ENCODE results near the gene SPZ1. TPM values are rescaled to one million over a fixed set of nuclear protein-coding genes. Genes with fewer than 3 reads are reported as not detected.

Gene SPZ1
- total RNA-seq, 2 experiments from 2014 or later, result not detected

DNA sequence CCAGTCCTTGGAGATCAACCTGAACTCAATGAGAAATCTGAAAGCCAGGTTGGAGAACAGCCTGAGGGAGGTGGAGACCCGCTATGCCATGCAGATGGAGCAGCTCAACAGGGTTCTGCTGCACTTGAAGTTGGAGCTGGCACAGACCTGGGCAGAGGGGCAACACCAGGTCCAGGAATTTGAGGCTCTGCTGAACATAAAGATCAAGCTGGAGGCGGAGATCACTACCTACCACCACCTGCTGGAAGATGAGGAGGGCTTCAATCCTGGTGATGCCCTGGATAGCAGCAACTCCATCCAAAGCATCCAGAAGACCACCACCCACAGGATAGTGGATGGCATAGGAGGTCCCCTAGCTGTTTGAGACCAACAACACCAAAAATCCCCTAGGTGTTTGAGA, 30.5 kb upstream of the SPZ1 start:
- Histone ChIP-seq H3K36me3 (ENCODE audit: insufficient read depth, low read length) (no peaks in the 10 kb centered on the region), H3K9me3 (ENCODE audit: low read length) (no peaks in the 10 kb centered on the region), H3K9me2 (ENCODE audit: insufficient read depth, low read length) (no peaks in the 10 kb centered on the region), H3K4me1 (ENCODE audit: insufficient read depth, low read length, poor library complexity, severe bottlenecking) (no peaks in the 10 kb centered on the region), H2AFZ (ENCODE audit: low read length) (no peak overlapping the region), H3K79me2 (ENCODE audit: insufficient read depth, low read depth, low read length) (no peaks in the 10 kb centered on the region), H3K27ac (ENCODE audit: low read depth, low read length, poor library complexity, severe bottlenecking) (no peak overlapping the region), H3K4me2 (ENCODE audit: low read length) (no peak overlapping the region), H3K4me3 (ENCODE audit: low read depth, low read length, poor library complexity, severe bottlenecking) (no peak overlapping the region), H4K20me1 (ENCODE audit: insufficient read depth, low read length) (no peaks in the 10 kb centered on the region)
- intact Hi-C loops (cut with micrococcal nuclease; ENCODE audit: unreplicated experiment), result no loop called here
- BruUV-seq (replicated peaks), result no TSS peak
- POLR2A ChIA-PET, result interaction anchor here (0.5 kb wide), 1 partner anchor 485 kb away, joined by 3 read pairs; no protein-coding TSS in a partner anchor
- CTCF ChIA-PET (ENCODE audit: unreplicated experiment), result interaction anchor here (0.6 kb wide), 1 partner anchor 15 kb away, joined by 3 read pairs; no protein-coding TSS in a partner anchor
- no peak for DNase-seq (ENCODE audit: low spot score)
- TF ChIP-seq EZH2phosphoT487 (IDR thresholded peaks at IDR 0.05; ENCODE audit: borderline replicate concordance, low read depth, low read length), result no peak
- no peak for TF ChIP-seq CTCF (conservative IDR thresholded peaks at IDR 0.05; ENCODE audit: low read length)

DNA sequence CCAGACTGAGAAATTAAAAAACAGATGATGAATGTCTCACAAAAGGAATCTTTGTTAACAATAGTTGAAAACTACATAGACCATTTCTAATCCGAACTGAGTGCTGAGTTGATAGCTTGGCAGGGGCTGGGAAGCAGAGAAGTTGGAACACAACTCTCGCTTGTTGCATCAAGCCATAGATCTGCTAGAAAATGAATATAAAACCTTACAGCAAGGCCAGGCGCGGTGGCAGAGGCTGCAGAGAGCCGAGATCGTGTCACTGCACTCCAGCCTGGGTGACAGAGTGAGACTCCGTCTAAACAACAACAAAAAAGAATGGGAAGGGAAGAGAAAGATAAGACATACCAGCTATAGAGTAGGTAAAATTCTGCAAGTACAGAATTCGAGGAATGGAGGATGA, 28.0 kb upstream of the SPZ1 start:
- no peaks in the 10 kb centered on the region for H3K4me1 ChIP-seq (ENCODE audit: insufficient read depth, low read length, poor library complexity, severe bottlenecking)
- TF ChIP-seq EZH2phosphoT487 (IDR thresholded peaks at IDR 0.05; ENCODE audit: borderline replicate concordance, low read depth, low read length), result no peak
- no peak for TF ChIP-seq CTCF (conservative IDR thresholded peaks at IDR 0.05; ENCODE audit: low read length)
- intact Hi-C loops (cut with micrococcal nuclease; ENCODE audit: unreplicated experiment), result no loop called here
- no peak overlapping the region for H3K4me3 ChIP-seq (ENCODE audit: low read depth, low read length, poor library complexity, severe bottlenecking)
- no peaks in the 10 kb centered on the region for H3K9me3 ChIP-seq (ENCODE audit: low read length)
- BruUV-seq (replicated peaks), result no TSS peak
- no peaks in the 10 kb centered on the region for H3K9me2 ChIP-seq (ENCODE audit: insufficient read depth, low read length)
- no peaks in the 10 kb centered on the region for H3K79me2 ChIP-seq (ENCODE audit: insufficient read depth, low read depth, low read length)
- CTCF ChIA-PET (ENCODE audit: unreplicated experiment), result no interaction called here
- no peak for DNase-seq (ENCODE audit: low spot score)
- H3K27ac ChIP-seq (ENCODE audit: low read depth, low read length, poor library complexity, severe bottlenecking), result no peak overlapping the region
- no peaks in the 10 kb centered on the region for H4K20me1 ChIP-seq (ENCODE audit: insufficient read depth, low read length)
- POLR2A ChIA-PET, result interaction anchor here (0.6 kb wide), 1 partner anchor 23 kb away, joined by 3 read pairs; no protein-coding TSS in a partner anchor
- no peak overlapping the region for H3K4me2 ChIP-seq (ENCODE audit: low read length)
- H2AFZ ChIP-seq (ENCODE audit: low read length), result no peak overlapping the region
- H3K36me3 ChIP-seq (ENCODE audit: insufficient read depth, low read length), result no peaks in the 10 kb centered on the region

GRCh38 chr5:80296121-80296520, 23.7 kb upstream of the SPZ1 start:
- H3K4me1 ChIP-seq (ENCODE audit: insufficient read depth, low read length, poor library complexity, severe bottlenecking), result no peaks in the 10 kb centered on the region
- no peak overlapping the region for H3K4me3 ChIP-seq (ENCODE audit: low read depth, low read length, poor library complexity, severe bottlenecking)
- H3K9me2 ChIP-seq (ENCODE audit: insufficient read depth, low read length), result no peaks in the 10 kb centered on the region
- ChIA-PET CTCF (ENCODE audit: unreplicated experiment) (no interaction called here), POLR2A (no interaction called here)
- no peaks in the 10 kb centered on the region for H3K79me2 ChIP-seq (ENCODE audit: insufficient read depth, low read depth, low read length)
- no peaks in the 10 kb centered on the region for H3K36me3 ChIP-seq (ENCODE audit: insufficient read depth, low read length)
- H3K4me2 ChIP-seq (ENCODE audit: low read length), result no peak overlapping the region
- BruUV-seq (replicated peaks), result no TSS peak
- no peaks in the 10 kb centered on the region for H4K20me1 ChIP-seq (ENCODE audit: insufficient read depth, low read length)
- H3K9me3 ChIP-seq (ENCODE audit: low read length), result no peaks in the 10 kb centered on the region
- no peak overlapping the region for H3K27ac ChIP-seq (ENCODE audit: low read depth, low read length, poor library complexity, severe bottlenecking)
- no peak for DNase-seq (ENCODE audit: low spot score)
- intact Hi-C loops (cut with micrococcal nuclease; ENCODE audit: unreplicated experiment), result no loop called here
- no peak overlapping the region for H2AFZ ChIP-seq (ENCODE audit: low read length)
- no peak for TF ChIP-seq CTCF (conservative IDR thresholded peaks at IDR 0.05; ENCODE audit: low read length)
- TF ChIP-seq EZH2phosphoT487 (IDR thresholded peaks at IDR 0.05; ENCODE audit: borderline replicate concordance, low read depth, low read length), result no peak
